Panc1 (cell line): ENCODE measurements around the gene NLN.

Source experiments
- CTCF ChIP-seq: fragments of 450-650 bp; IDR thresholded peaks from 2 replicates; pipeline ENCODE4 v1.5.1; 2017; ENCODE audit warnings: mild to moderate bottlenecking
- POLR2AphosphoS5 ChIP-seq: IDR thresholded peaks from 2 replicates; pipeline ENCODE4 v1.6.1; 2012; ENCODE audit warnings: mild to moderate bottlenecking, low read depth, low read length, moderate library complexity
- REST ChIP-seq, 2 experiments: IDR thresholded peaks; 2 replicates each; pipeline ENCODE4 v1.6.1; 2011 to 2012; ENCODE audit warnings: low read depth in 2 of 2, control low read depth in 1 of 2, low read length in 1 of 2, mild to moderate bottlenecking in 1 of 2, moderate library complexity in 1 of 2; ENCODE audit not compliant: insufficient read depth in 1 of 2

GRCh38 chr5:65819215-65819904 is 97.4 kb downstream of the NLN start:
- TF ChIP-seq POLR2AphosphoS5 (no peak), CTCF (no peak), REST (IDR thresholded peaks at IDR 0.05; ENCODE audit: insufficient read depth in 1 of 2, low read depth in 2 of 2, low read length in 1 of 2) (no peak)
